ENCODE results near the gene STK32B. TPM values are rescaled to one million over a fixed set of nuclear protein-coding genes. Genes with fewer than 3 reads are reported as not detected.

STK32B gene
- total RNA-seq, 4 donors from 2014 or later, result 0.39 to 2.7 (median 2.4) TPM

DNA sequence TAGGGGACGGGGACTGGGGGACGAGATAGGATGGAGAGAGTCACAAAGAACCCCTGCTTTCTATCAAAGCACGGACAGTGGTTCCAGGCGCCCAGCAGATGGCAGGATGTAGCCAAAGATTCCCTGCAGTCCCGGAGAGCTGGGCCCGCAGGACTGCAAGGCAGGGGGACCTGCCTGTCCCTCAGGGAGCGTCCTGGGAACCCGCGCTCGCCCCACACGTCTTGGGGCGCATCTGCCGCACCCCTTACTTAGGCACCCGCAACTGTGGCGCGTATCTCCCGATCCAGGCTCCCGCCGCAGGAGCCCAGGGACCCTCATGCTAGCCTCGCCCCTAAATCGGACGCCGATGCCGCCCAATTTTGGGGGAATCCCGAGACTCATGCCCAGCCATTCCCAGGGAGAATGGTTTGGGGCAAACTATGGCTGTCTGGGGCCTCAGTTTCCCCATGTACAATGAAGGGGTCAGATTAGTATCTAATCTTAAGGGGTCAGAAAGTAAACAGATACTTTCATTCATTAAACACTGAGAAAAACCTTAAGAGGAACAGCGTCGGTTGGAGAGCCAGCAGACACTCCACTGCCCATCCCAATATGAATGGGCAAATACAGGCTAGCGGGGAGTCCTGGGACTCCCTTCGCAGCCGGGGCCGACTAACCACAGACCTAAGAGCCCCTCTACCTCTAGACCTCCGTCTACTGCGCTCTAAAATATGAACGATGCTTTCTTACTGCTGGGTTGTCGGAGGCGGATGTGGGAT, 581 bp upstream of the STK32B start:
- Histone ChIP-seq H3K27ac (peak overlapping the region in 1 of 4 donors; percentile 50), H3K36me3 (no peaks in the 10 kb centered on the region), H3K9me3 (no peaks in the 10 kb centered on the region), H3K4me1 (peaks cover 0 to 24% (median 14%) of the 10 kb centered on the region in 4 donors), H3K27me3 (no peaks in the 10 kb centered on the region), H3K4me3 (peak overlapping the region; percentile 38 to 68 (median 43))
- TF ChIP-seq, protein P1, sequence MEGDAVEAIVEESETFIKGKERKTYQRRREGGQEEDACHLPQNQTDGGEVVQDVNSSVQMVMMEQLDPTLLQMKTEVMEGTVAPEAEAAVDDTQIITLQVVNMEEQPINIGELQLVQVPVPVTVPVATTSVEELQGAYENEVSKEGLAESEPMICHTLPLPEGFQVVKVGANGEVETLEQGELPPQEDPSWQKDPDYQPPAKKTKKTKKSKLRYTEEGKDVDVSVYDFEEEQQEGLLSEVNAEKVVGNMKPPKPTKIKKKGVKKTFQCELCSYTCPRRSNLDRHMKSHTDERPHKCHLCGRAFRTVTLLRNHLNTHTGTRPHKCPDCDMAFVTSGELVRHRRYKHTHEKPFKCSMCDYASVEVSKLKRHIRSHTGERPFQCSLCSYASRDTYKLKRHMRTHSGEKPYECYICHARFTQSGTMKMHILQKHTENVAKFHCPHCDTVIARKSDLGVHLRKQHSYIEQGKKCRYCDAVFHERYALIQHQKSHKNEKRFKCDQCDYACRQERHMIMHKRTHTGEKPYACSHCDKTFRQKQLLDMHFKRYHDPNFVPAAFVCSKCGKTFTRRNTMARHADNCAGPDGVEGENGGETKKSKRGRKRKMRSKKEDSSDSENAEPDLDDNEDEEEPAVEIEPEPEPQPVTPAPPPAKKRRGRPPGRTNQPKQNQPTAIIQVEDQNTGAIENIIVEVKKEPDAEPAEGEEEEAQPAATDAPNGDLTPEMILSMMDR (IDR thresholded peaks at IDR 0.05), result peak; percentile 40 to 76 (median 70)
- TF ChIP-seq EP300 (IDR thresholded peaks at IDR 0.05) (no peak), POLR2A (IDR thresholded peaks at IDR 0.05) (no peak)
- 1 to 2% methylated on average over 32 to 33 of the region's 36 CpGs for WGBS, 2 donors
- DNase-seq (ENCODE audit: low spot score in 2 of 2), result peak; percentile 33 to 53

- WGBS, 2 donors, result 27 to 28% methylated on average over 11 to 18 of the region's 18 CpGs
- no peak overlapping the region for H3K27ac ChIP-seq
- H3K36me3 ChIP-seq, result no peaks in the 10 kb centered on the region
- DNase-seq (ENCODE audit: low spot score in 2 of 2), result no peak
- peaks cover 0 to 24% (median 14%) of the 10 kb centered on the region in 4 donors for H3K4me1 ChIP-seq
- peak overlapping the region; percentile 38 to 68 (median 43) for H3K4me3 ChIP-seq
- TF ChIP-seq, protein P1 (IDR thresholded peaks at IDR 0.05), result no peak
- TF ChIP-seq EP300 (IDR thresholded peaks at IDR 0.05) (no peak), POLR2A (IDR thresholded peaks at IDR 0.05) (no peak)
- no peaks in the 10 kb centered on the region for H3K9me3 ChIP-seq
- no peaks in the 10 kb centered on the region for H3K27me3 ChIP-seq
These were observed 973 bp downstream of the STK32B start for GRCh38 chr4:5052204-5052702.

- Histone ChIP-seq H3K4me3 (no peak overlapping the region), H3K4me1 (peaks cover 0 to 24% (median 14%) of the 10 kb centered on the region in 4 donors), H3K27ac (no peak overlapping the region), H3K36me3 (no peaks in the 10 kb centered on the region), H3K27me3 (no peaks in the 10 kb centered on the region), H3K9me3 (no peaks in the 10 kb centered on the region)
- no peak for TF ChIP-seq POLR2A (IDR thresholded peaks at IDR 0.05)
- no peak for TF ChIP-seq EP300 (IDR thresholded peaks at IDR 0.05)
- TF ChIP-seq, protein P1 (IDR thresholded peaks at IDR 0.05), result no peak
- no peak for DNase-seq (ENCODE audit: low spot score in 2 of 2)
- 76 to 81% methylated on average over 6 of the region's 6 CpGs for WGBS, 2 donors
These were observed 1.6 kb downstream of the STK32B start for GRCh38 chr4:5052726-5053425.

GRCh38 chr4:5054532-5054931, 3.3 kb downstream of the STK32B start:
- H3K36me3 ChIP-seq, result no peaks in the 10 kb centered on the region
- peaks cover 0 to 24% (median 14%) of the 10 kb centered on the region in 4 donors for H3K4me1 ChIP-seq
- DNase-seq (ENCODE audit: low spot score in 2 of 2), result no peak
- 69 to 72% methylated on average over 5 of the region's 5 CpGs for WGBS, 2 donors
- TF ChIP-seq, protein P1 (IDR thresholded peaks at IDR 0.05), result no peak
- no peak for TF ChIP-seq EP300 (IDR thresholded peaks at IDR 0.05)
- no peak for TF ChIP-seq POLR2A (IDR thresholded peaks at IDR 0.05)
- H3K27ac ChIP-seq, result no peak overlapping the region
- no peaks in the 10 kb centered on the region for H3K27me3 ChIP-seq
- H3K9me3 ChIP-seq, result no peaks in the 10 kb centered on the region
- H3K4me3 ChIP-seq, result no peak overlapping the region

DNA sequence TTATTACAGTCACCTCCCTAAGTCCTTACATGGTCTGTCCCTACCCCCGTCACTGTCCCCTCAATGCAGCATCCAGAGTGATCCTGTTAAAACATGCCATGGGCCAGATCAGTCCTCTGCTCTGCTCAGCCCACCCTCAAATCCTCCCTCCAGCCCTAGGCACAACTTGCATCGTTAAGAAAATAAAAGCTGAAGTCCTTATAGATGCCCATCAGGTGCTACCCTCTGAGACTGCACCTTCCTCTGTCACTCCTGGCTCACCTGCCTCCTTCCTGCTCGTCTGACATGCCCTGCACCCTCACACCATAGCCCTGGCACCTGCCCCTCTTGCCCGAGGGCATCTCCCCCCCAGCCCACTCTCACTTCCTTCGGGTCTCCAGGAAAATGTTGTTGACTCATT, 4.1 kb downstream of the STK32B start:
- no peaks in the 10 kb centered on the region for H3K9me3 ChIP-seq

More for the DNA sequence above, 4.1 kb downstream of the STK32B start:
- Histone ChIP-seq H3K27ac (no peak overlapping the region), H3K4me1 (peaks cover 0 to 21% (median 12%) of the 10 kb centered on the region in 4 donors), H3K27me3 (no peaks in the 10 kb centered on the region), H3K36me3 (no peaks in the 10 kb centered on the region), H3K4me3 (no peak overlapping the region)
- DNase-seq (ENCODE audit: low spot score in 2 of 2), result no peak
- TF ChIP-seq, protein P1 (IDR thresholded peaks at IDR 0.05), result no peak
- TF ChIP-seq POLR2A (IDR thresholded peaks at IDR 0.05) (no peak), EP300 (IDR thresholded peaks at IDR 0.05) (no peak)
- WGBS, 2 donors, result 61 to 71% methylated on average over 5 of the region's 5 CpGs
